ENCODE results near the gene KLHL35.

KLHL35 gene

GRCh38 chr11:75434051-75434450 lies 1.0 kb upstream of the KLHL35 start:
- Histone ChIP-seq H3K36me3 (ENCODE audit: low read length) (no peaks in the 10 kb centered on the region), H3K27me3 (ENCODE audit: low read length) (no peaks in the 10 kb centered on the region), H4K20me1 (ENCODE audit: low read depth, low read length) (no peaks in the 10 kb centered on the region), H3K9ac (ENCODE audit: low read length) (no peak overlapping the region), H3K9me3 (ENCODE audit: insufficient read depth, low read length) (no peaks in the 10 kb centered on the region), H3F3A (ENCODE audit: insufficient read depth) (no peaks in the 10 kb centered on the region), H3K4me2 (ENCODE audit: low read depth, low read length, poor library complexity, severe bottlenecking) (no peak overlapping the region), H3K79me2 (ENCODE audit: insufficient read depth, low read length) (no peaks in the 10 kb centered on the region), H2AFZ (ENCODE audit: low read depth, low read length, severe bottlenecking) (no peak overlapping the region), H3K9me2 (replicated peaks; ENCODE audit: insufficient read depth, low read length) (no peaks in the 10 kb centered on the region), H3K4me3 (ENCODE audit: insufficient read depth, low read length, poor library complexity, severe bottlenecking) (no peak overlapping the region), H3K27ac (ENCODE audit: low read depth, low read length) (no peak overlapping the region)
- TF ChIP-seq, protein P1, sequence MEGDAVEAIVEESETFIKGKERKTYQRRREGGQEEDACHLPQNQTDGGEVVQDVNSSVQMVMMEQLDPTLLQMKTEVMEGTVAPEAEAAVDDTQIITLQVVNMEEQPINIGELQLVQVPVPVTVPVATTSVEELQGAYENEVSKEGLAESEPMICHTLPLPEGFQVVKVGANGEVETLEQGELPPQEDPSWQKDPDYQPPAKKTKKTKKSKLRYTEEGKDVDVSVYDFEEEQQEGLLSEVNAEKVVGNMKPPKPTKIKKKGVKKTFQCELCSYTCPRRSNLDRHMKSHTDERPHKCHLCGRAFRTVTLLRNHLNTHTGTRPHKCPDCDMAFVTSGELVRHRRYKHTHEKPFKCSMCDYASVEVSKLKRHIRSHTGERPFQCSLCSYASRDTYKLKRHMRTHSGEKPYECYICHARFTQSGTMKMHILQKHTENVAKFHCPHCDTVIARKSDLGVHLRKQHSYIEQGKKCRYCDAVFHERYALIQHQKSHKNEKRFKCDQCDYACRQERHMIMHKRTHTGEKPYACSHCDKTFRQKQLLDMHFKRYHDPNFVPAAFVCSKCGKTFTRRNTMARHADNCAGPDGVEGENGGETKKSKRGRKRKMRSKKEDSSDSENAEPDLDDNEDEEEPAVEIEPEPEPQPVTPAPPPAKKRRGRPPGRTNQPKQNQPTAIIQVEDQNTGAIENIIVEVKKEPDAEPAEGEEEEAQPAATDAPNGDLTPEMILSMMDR (IDR thresholded peaks at IDR 0.05; ENCODE audit: insufficient read depth, low read length, poor library complexity, severe bottlenecking), result no peak
- TF ChIP-seq EZH2phosphoT487 (conservative IDR thresholded peaks at IDR 0.05; ENCODE audit: low read length), result no peak

DNA sequence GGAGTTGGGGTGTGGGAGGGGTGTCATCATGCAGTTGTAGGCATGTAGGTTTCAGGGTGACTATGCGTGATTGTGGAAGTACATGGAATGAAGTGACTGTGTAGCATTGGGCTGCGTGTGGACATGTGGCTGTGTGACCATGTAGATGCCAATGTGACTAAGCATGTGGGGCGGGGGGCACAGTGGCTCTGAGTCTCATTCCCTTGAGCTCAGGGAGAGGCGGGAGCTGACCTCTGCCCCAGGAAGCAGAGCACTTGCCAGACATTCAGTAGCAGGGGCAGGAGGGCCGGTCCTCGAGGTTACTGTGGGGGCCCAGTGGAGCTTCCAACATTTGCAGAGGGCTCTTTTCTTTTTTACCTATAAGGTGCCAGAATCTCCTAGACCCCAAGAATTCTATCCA lies 440 bp upstream of the KLHL35 start:
- Histone ChIP-seq H3K27ac (ENCODE audit: low read depth, low read length) (no peak overlapping the region), H2AFZ (ENCODE audit: low read depth, low read length, severe bottlenecking) (no peak overlapping the region), H4K20me1 (ENCODE audit: low read depth, low read length) (no peaks in the 10 kb centered on the region), H3K9me2 (replicated peaks; ENCODE audit: insufficient read depth, low read length) (no peaks in the 10 kb centered on the region), H3K4me3 (ENCODE audit: insufficient read depth, low read length, poor library complexity, severe bottlenecking) (no peak overlapping the region), H3K27me3 (ENCODE audit: low read length) (no peaks in the 10 kb centered on the region), H3K36me3 (ENCODE audit: low read length) (no peaks in the 10 kb centered on the region), H3F3A (ENCODE audit: insufficient read depth) (no peaks in the 10 kb centered on the region), H3K9ac (ENCODE audit: low read length) (no peak overlapping the region), H3K79me2 (ENCODE audit: insufficient read depth, low read length) (no peaks in the 10 kb centered on the region), H3K4me2 (ENCODE audit: low read depth, low read length, poor library complexity, severe bottlenecking) (no peak overlapping the region), H3K9me3 (ENCODE audit: insufficient read depth, low read length) (no peaks in the 10 kb centered on the region)
- TF ChIP-seq, protein P1 (IDR thresholded peaks at IDR 0.05; ENCODE audit: insufficient read depth, low read length, poor library complexity, severe bottlenecking), result no peak
- no peak for TF ChIP-seq EZH2phosphoT487 (conservative IDR thresholded peaks at IDR 0.05; ENCODE audit: low read length)

GRCh38 chr11:75431533-75432525 lies 1.2 kb downstream of the KLHL35 start:
- Histone ChIP-seq H3K4me3 (ENCODE audit: insufficient read depth, low read length, poor library complexity, severe bottlenecking) (no peak overlapping the region), H4K20me1 (ENCODE audit: low read depth, low read length) (no peaks in the 10 kb centered on the region), H3F3A (ENCODE audit: insufficient read depth) (no peaks in the 10 kb centered on the region), H3K27me3 (ENCODE audit: low read length) (no peaks in the 10 kb centered on the region), H3K4me2 (ENCODE audit: low read depth, low read length, poor library complexity, severe bottlenecking) (no peak overlapping the region), H3K27ac (ENCODE audit: low read depth, low read length) (no peak overlapping the region), H3K79me2 (ENCODE audit: insufficient read depth, low read length) (no peaks in the 10 kb centered on the region), H3K36me3 (ENCODE audit: low read length) (no peaks in the 10 kb centered on the region), H3K9me2 (replicated peaks; ENCODE audit: insufficient read depth, low read length) (no peaks in the 10 kb centered on the region), H2AFZ (ENCODE audit: low read depth, low read length, severe bottlenecking) (no peak overlapping the region), H3K9me3 (ENCODE audit: insufficient read depth, low read length) (no peaks in the 10 kb centered on the region), H3K9ac (ENCODE audit: low read length) (no peak overlapping the region)
- no peak for TF ChIP-seq EZH2phosphoT487 (conservative IDR thresholded peaks at IDR 0.05; ENCODE audit: low read length)
- TF ChIP-seq, protein P1 (IDR thresholded peaks at IDR 0.05; ENCODE audit: insufficient read depth, low read length, poor library complexity, severe bottlenecking), result no peak

Measured in SU-DHL-6 (cell line).